NK-92 treated with Interleukin-12 subunit alpha and Interleukin-12 subunit beta, amount 100 ng/mL, for 24 hours (cell line): ENCODE measurements around the gene NUDCD3.
"Not testable (repeated sequence)": the region's sequence is repeated elsewhere in the genome, so short reads cannot be mapped to it uniquely, and the experiment has no call there.

ENCODE experiments used
- DNase-seq: peaks from one replicate; lab custom pipeline; 2025; lab: John Stamatoyannopoulos, UW

Gene NUDCD3

DNA sequence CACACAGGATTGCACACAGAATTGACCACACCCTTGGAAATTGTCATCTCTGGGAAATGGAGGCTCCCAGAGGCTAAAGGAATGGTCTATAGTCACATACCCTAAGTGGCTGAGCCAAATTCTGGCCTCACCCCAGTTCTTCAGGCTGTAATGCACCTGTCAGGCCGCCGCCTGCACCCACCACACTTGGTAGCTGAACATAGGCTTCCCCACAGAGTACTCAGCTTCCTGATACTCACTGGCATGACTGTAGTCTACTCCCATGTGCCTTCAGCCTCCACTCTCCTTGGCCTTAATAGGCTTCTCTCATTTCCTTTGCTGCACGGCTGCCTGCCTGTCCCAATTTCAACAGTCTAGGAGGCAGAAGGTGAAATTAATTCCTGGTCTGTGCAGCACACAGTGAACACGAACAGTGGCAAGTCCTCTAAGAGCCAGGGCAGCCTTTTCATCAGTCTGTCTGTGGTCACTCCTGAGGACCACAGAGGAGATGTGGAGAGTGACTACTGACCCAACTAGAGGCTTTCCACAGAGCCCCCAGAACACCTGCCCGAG lies 42.5 kb downstream of the NUDCD3 start:
- no peak for DNase-seq

DNA sequence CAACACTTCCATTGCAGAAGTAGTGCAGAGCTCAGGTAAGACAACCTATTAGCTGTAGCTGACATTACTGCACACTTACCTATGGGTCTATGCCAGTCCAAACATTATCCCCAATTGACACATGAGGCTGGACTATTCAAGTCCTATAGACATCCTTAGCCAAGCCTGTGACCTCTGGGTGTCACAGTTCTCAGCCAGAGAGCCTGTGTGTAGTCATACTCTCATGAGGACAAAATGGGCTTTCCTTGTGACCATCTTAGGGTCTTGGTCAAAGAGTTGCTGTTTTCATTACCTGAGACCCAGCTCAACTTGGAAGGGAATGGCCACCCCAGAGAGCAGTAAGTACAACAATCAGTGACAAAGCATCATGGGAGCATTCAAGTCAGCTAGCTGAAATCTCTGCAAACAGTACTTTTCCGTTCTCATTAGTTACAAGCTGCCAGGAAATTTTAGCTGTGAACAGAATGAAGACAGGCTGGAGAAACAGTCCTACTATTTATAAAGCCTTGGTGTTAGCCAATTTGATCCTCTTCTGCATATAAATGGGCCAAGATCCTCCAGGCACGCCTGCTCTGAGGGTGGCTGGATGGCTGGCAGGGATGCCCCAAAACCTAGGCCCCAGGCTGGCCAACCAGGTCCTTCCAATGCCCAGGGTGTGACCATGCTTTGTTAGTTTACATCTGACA lies 44.3 kb downstream of the NUDCD3 start:
- DNase-seq, result no peak

DNA sequence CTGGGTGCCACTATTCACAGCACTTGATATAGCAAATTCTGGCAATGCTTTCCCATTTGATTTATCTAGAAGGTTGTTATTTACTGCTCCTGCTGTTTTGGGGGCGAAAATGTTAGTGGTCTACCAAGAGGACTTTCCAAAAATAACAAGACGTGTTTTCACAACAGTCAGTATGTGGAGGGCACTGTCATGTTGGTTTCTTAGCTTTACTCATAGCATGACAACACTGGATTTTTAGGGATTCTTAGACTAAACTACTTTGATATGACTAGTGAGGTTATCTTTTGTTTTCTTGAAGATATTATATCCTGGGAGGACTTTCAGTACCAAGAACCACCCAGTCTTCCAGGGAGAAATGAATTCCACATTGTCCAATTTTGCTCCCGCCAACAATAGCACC lies 49.4 kb downstream of the NUDCD3 start:
- no peak for DNase-seq

DNA sequence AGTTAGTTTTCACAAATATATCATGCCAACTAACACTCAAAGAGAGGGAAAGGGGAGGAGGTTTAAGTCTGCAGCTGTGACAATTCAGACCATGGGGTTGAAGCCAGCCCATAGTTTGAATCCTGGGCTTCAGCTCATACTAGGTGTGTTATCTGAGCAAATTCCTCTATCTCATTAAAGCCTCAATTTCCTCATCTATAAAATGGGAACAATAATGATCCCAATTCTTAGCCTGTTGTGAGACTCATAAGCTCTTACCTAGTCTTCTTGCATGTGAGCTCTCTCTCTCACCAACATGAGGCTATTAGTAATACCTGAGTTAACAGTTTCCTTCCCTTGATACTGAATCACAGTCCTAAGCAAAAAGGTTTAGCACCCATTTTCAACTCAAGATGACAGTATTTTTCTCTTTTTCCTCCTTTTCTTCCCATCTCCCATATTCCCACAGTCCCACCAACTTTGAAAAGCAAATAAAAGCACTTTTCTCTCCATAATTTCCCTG lies 49.8 kb downstream of the NUDCD3 start:
- no peak for DNase-seq

DNA sequence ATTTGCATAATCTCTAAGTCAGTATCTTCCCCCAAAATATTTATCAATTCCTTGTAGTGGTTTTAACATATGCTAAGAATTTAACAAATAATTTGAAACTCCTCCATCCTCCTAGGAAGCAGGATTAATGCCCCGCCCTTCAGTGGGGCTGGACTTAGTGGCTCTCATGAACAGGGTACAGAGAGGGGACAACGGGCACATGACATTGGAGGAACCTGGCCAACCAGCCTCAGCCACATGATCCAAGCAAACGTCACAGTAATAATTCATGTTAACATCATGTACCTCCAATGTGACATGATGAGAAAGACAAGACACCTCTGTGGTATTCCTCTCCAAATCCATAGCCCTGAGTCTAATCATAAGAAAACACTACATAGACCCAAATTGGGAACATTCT lies 50.5 kb downstream of the NUDCD3 start:
- DNase-seq, result no peak

DNA sequence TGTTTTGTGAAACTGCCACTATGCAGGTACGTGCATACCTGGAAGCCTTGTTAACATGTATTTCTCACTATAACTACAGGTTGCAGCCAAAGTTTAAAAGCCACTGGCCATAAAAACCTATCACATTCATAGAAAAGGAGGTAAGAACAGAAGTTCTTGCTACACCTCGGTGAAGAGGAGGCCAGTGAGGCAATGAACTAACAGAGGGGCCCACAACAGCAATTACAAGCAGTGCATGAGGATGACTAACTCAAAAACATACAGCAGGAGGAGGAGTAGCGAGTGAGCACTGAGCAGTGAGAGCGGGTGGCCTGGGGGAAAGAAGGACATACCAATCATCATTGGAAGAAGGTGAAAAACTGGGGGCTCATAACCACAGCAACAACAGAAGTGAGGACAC lies 51.6 kb downstream of the NUDCD3 start:
- no peak for DNase-seq

DNA sequence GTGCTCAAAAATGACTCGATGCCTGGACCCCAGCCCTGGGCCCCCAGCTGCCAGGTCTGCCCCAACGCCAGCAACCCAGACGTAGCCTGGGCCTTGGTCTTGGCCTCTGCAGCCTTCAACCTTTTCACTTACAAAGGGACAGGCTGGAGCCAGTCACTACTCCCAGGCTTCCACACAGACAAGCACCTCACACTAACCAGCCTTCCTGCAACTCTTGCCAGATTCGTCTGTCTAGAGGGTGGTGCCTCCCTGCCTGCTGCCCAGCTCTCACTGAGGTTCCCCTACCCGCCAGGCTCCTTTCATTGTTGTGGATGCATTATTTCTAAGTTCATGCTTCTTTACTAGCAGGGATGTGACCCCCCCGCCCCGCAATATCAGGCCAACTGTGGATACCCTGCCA lies 56.3 kb downstream of the NUDCD3 start:
- DNase-seq, result no peak

DNA sequence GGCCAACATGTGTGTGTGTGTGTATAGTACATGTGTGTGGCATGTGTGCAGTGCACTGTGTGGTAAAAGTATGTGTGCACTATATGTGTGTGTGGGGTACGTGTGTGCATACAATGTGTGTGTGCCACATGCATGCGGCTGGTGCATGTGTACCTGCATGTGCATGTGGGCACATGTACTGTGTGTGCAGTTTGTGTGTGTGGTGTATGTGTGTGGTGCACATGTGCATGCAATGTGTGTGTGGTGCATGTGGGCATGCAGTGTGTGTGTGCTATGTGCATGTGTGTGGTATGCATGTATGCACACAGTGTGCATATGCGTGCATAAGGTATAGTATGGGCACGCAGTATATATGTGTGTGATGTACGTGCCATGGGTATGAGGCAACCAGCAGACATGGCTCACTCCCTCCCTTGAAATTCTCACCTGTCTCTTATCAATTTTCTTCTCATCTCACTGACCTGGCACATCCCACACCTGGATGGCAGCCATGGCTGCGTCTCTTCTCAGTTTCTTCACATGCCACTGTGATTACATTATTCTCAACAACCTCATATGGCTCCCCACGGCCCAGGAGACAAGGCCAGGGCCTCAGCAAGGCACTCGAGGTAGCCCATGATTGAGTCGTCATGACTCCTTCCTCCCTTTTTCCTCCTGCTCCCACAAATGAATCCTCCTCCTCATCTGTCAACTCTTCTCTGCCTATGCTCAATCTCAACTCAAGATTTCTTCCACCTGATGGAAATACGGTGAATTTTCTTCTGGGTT lies 57.0 kb downstream of the NUDCD3 start:
- no peak for DNase-seq

DNA sequence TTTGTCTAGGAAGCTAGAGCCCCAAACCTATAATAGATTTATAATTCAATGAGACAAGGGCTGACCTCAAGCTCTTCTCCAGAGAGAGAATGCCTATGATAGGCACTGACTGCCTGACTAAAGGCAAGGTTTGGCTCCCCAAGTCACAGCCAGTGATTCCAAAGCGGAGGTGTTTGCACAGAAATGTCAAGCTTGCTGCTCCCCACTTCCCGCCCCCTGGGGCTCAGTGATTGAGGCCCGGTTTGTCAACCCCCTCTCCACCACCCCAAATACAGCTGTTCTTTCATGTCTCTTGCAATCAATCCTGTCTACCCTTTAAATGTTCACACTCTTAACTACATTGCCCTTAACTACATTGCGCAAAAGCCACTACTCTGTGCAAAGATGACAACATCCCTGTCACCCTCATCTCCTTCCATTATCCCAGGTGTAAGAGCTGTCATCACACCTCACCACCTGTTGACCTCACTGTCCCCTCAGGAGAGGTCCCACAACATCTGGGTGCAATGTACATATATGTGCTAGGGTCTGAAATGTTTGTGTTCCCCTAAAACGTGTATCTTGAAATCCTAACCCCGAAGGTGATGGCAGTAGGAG lies 58.0 kb downstream of the NUDCD3 start:
- DNase-seq, result no peak

DNA sequence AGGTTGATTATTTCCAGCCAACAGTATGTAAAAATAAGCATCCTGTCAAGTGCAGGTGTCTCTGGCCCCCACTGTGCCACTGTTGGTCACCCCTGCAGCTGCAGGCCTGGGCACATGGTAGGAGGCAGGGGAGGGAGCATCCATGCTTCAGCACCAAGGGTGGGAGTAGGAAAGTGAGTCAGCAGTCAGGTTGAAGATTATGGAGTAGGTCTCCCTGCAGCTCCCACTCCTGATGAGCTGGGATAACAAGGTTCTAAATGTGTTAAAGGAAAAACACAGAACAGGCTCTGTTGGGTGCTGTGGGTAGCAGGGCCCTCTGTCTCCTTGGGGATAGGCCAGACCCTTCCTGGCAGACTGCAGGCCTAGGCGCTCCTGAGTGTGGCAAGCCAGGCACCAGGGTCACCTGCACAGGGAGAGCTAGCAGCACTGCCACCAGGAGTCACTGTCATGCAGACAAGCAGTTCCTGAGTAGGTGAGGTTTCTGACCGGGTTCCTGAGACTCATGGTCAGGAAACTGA lies 59.3 kb downstream of the NUDCD3 start:
- DNase-seq, result no peak

DNA sequence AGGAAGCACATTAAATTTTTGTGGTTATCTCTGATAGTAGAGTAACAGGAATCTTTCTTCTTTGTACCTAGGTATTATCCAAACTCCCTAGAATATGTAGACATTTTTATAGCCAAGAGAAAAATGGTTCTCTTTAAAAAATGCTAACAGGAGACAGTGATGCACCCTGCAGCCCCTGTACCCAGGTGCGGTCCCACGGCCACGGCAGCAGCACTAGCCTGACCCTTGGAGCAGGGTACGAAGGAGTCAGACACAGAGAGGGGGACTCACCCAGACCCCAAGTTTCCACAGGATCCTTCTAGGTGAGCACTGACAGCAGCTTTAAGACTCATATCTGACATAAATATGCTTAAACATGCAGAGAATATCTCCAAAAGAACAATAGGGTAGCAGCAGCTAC lies 60.4 kb downstream of the NUDCD3 start:
- no peak for DNase-seq

DNA sequence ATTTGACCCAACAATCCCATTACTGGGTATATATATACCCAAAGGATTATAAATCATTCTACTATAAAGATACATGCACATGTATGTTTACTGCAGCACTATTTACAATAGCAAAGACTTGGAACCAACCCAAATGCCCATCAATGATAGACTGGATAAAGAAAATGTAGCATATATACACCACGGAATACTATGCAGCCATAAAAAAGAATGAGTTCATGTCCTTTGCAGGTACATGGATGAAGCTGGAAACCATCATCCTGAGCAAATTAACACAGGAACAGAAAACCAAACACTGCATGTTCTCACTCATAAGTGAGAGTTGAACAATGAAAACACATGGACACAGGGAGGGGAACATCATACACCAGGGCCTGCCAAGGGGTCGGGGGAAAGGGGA lies 65.7 kb downstream of the NUDCD3 start:
- DNase-seq, result not testable (repeated sequence)

DNA sequence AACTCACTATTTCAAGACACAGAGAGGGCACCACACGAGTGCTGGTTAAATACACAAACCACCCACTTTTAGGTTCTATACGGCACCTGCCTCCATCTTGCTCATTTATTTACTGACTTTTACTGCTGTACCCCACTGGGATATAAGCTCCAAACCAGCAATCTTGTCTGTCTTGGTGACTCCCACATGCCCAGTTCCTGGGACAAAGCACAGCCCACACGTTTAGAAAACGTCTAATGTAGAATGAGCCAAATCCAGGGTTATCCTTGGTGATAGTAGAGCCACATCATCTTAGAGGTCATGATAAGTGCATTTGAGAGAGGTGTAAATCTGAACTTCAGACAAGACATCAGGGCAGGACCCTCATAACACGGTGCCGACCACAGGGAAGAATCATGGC lies 73.5 kb downstream of the NUDCD3 start:
- no peak for DNase-seq

DNA sequence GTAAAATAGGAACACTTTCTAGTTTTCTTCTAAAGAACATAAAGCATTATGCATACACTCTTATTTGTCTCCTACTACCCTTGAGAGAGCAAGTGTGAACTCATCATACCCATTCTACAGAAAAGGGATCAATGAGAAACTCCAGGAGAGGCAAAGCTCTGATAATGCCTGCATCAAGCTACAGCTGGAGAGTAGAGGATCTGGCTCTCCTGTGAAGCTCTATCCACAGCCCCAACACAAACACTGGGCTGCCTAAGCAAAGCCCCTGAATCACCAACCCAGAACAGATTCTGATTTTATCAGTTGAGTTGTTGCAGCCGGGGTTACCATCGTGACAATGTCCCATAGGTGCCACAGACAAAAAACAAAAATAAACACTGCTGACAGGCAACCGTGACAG lies 74.9 kb downstream of the NUDCD3 start:
- DNase-seq, result no peak

DNA sequence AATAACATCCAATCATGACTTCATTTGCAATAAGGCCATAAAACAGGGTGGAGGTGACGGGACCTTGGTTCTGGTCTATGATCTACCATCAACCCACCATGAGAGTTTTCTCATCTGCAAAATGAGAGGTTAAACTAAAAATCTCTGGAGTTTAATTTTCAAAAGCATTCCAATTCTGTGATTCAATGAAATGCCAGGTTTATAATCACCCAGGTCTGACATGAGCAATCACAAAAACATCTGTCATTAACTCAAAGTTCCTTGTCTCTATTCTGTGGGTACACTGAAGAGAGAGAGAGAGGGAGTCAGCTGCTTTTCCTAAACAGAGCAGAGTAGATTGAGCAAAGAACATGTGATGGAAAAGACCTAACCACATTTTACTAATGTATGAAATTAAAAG lies 75.4 kb downstream of the NUDCD3 start:
- DNase-seq, result no peak

DNA sequence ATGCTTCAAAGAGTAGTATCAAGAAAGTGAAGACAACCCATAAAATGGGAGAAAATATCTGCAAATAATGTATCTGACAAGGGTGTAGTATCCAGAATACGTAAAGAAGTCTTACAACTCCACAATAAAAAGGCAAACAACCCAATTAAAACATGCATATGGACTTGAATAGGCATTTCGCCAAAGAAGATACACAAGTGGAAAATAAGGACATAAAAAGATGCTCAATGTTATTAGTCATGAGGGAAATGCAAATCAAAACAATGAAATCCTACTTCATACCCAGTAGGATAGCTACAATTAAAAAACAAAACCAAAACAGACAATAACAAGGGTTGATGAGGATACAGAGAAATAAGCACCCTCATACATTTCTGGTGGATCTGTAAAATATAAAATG lies 79.2 kb downstream of the NUDCD3 start:
- DNase-seq, result no peak

DNA sequence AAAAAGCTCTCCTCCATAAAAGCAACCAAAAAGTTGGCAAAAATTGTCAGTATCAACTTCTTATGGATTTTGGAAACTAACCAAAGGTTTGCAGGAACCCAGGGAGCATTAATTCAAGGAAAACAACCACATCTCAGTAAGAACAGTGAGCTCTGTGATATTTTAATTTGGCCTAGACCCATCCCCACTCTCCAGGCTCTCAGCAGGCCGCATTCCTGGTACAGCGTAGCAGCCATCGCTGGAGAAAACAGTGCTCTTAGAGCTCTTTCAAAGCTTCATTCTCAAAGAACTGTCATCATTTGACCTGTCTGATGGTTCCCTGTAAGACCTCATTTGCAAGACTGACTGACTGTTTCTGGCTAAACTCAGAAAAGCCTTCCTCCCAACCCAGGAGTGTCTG lies 81.9 kb downstream of the NUDCD3 start:
- DNase-seq, result no peak

DNA sequence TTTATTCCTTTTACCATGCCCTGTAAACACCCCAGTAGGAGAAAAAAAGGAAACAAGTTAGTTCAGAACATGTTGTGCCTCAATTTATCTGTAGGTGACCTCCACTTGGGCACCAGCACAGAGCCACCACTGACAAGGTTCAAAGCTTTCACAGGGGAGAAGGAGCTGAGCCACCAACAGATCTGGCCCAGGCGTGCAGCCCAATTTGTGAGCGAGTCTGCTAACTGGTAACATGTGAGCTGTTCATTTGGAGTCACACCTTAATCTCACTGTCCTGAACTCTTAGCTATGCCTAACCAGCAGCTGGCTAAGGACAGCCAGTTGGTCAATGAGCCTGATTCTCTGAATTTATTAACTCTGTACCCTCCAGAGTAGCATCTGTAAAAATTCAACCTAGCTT lies 86.7 kb downstream of the NUDCD3 start:
- DNase-seq, result no peak

DNA sequence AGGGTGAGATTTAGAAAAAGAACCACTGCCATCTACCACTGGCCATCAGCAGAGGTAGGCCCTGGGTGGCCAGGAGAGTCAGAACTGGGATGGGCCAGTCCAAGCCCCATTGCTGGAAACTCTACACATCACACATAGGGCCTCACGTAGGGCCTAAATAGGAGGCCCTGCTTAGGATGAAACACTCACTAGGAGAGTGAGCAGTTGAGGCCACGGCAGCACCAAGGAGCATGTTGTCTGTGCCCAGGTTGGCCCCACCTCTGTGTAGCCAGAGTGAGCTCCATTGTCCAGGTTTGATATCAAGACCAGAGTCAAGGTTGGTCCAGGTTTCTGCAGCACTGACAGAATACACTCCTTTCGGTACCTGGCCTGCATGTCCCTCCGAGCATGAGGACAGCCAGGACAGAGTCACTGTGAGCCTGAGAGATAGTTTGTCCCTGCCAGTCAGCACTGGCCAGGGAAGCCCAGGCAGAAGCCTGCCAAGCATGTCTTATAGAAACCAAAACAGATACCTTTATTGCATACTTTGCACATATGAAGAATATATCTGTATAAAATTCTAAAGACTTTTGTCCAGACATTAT lies 87.2 kb downstream of the NUDCD3 start:
- no peak for DNase-seq

DNA sequence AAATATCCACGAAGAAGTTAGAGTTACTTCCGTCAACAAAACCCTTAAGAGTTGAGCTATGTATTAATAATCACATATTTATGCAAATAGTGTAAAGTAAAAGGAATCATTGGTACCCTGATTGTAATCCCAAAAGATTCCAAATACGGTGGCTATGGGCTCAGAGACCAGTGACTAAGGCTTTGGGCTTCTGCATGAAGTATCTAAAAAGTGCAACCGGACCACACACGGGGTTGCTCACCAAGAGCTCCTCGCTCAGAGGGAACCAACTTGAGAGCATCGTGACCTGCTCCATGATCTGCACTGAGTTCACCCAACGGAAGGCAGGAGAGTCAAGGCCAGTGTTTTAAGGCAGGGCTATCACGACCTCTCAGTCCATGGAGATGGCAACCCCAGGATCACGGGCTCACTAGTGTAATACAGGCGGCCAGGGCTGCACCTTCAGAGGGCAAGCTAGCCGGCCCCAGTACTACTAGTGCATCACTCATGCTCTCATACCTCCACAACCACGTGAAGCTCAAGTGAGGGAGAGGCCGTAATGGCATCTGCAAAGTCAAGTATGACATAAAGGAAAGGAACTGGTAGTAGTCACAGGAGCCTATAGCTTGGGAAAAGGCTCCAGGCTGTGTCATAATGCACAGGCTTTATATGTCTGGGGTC lies 87.9 kb downstream of the NUDCD3 start:
- no peak for DNase-seq

DNA sequence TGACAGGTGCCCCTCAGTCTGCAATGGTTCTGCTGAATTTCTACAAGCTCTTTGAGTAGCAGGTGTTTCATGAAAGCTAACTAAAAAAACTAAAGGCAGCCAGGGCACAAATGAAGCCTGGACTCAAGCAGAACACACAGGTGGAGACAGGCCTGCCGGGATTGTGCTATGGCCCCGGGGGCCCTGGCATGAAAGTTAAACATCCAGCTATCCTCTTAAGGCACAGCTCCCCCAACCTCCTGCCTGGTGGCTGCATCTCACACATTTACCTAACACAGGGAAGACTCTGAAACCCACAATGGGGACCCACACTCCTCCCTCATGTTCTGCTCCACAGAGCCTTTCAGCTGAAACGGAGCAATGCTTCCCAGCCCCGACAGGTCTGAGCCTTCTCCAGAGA lies 88.8 kb downstream of the NUDCD3 start:
- DNase-seq, result no peak

DNA sequence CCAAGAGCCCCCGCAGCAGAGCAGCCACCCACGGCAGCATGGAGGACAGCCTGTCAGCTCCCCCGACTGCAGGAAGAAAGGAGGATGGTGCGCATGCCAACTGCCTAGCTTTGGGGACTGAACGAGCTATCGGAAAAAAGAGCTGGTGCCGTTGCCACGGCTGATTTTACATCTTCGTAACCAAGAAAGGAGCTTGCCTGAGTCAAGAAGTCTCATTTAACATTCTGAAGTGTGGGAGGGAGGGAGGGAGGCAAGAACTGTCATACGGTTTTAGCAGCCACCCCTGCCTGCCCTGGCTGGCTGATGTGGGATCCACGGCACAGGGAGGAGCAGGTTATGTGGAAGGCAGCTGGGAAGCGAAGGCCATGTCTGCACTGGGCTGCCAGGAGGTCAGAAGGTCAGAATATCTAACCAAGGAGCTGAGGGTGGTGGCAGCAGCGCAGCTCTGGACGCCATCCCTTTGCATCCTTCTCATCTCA lies 90.4 kb downstream of the NUDCD3 start:
- no peak for DNase-seq
